GM18909 (cell line): ENCODE results near the gene NSD1.
A peak's percentile ranks its signal among the peaks of the same experiment; 100 is the strongest.
"Not testable (repeated sequence)": the region's sequence is repeated elsewhere in the genome, so short reads cannot be mapped to it uniquely, and the experiment has no call there.

ENCODE experiments used
- ATAC-seq: cut with Tn5 transposase; IDR thresholded peaks from one replicate; pipeline ENCODE4 v1.9.1; 2021; ENCODE audit warnings: mild to moderate bottlenecking; ENCODE audit not compliant: unreplicated experiment, poor library complexity

NSD1 gene

DNA sequence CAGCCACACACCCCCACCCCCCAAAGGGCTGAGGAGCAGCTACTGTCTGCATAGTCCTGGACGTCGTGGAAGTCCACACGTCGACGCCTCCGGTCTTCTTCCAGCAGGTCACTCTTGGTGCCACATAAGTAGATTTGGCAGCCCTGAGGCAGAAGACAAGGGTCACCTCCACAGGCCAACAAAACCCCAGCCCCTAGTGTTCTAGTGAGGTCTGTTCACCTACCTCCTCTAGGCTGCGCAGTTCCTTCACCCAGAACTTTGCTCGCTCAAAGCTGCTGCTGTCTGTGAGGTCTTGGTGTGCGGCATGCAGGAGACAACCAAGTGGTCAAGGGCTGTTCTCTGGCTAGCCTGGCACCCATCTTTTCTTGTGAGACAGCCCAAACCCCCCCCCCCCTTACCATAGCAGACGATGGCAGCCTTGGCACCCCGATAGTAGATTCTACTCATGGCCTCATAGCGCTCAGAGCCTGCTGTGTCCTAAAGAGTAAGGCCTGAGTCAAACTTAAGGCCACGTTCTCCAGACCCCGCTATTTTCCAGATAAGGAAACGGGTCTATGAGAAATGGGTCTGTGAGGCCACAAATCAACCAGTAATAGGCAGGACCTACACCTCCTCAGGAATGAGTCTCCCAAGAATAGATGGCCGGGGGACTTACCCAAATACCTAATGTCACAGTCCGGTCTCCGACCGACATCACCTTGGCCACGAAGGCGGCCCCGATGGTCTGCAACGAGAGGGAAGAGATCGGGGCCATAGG lies 169.0 kb downstream of the NSD1 start:
- ATAC-seq, result no peak

- ATAC-seq, result peak; percentile 72
Observed at GRCh38 chr5:177303121-177303924, 169.8 kb downstream of the NSD1 start, which contains the start of the genes PRELID1 and RAB24. PRELID1 (plus strand) TSS chr5:177303799; CDS start chr5:177303986, 187 bp downstream. RAB24 (minus strand) TSS chr5:177303719; CDS start chr5:177303288, 431 bp downstream.

GRCh38 chr5:177303925-177304391 lies 170.4 kb downstream of the NSD1 start:
- no peak for ATAC-seq

- no peak for ATAC-seq
Observed at GRCh38 chr5:177304392-177305119, 171.0 kb downstream of the NSD1 start.

- not testable (repeated sequence) for ATAC-seq
Observed at GRCh38 chr5:177306103-177306640, 172.6 kb downstream of the NSD1 start.

- ATAC-seq, result no peak
Observed at GRCh38 chr5:177306674-177307543, 173.3 kb downstream of the NSD1 start.

DNA sequence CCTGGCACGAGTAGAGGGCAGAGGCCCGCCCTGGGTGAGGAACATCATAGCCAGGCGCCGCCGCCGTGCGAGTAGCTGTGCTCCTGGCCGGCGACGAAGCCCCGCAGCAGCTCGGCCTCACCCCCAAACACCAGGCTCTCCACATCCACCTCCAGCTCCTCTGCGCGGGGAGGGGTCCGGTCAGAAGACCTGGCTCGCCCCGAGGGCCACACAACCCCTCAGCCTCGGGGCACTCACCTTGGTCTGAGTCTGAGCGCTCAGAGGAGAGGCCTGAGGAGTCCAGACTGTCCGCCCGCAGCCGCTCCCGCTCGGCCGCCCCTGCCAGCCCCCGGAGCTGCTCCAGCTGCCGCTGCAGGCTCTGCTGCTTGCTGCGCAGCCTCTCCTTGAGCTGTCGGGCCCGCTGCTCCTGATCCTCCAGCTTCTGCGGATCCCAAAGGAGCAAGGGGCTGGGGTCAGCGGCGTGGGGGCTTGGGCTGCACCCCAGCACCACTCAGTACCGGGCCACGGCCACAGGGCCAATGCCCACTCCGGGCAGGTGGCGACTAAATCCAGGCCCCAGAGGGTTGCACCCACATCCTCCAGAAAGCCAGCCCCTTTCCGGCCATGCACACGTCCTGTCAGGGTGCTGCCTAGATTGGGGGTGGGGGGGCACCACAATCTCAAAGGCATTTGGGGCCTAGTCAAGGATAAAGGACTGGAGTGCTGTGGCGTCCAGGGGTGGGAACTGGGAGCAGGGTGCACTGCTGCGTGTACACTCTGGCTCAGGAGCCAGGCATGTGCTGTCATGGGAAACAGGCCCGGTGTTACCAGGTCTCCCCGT lies 174.2 kb downstream of the NSD1 start:
- no peak for ATAC-seq

DNA sequence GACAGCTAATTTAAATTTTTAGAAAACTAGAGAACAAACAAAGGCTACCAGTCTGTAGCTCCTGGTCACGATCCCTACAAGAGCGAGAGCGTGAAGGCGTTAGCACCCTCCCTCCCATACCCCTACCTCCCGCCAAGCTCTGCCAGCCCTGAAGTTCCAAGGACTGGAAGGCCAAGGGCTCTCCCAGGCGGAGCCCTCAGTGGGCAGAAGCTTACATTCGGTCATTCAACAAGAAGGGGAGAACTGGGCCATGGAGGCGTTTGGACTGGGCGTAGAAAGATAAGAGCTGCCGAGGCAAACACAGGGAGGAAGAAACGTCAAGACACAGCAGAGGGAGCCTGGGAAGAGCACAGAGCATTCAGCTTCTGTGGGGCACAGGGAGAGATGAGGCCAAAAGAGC lies 175.2 kb downstream of the NSD1 start:
- ATAC-seq, result no peak

DNA sequence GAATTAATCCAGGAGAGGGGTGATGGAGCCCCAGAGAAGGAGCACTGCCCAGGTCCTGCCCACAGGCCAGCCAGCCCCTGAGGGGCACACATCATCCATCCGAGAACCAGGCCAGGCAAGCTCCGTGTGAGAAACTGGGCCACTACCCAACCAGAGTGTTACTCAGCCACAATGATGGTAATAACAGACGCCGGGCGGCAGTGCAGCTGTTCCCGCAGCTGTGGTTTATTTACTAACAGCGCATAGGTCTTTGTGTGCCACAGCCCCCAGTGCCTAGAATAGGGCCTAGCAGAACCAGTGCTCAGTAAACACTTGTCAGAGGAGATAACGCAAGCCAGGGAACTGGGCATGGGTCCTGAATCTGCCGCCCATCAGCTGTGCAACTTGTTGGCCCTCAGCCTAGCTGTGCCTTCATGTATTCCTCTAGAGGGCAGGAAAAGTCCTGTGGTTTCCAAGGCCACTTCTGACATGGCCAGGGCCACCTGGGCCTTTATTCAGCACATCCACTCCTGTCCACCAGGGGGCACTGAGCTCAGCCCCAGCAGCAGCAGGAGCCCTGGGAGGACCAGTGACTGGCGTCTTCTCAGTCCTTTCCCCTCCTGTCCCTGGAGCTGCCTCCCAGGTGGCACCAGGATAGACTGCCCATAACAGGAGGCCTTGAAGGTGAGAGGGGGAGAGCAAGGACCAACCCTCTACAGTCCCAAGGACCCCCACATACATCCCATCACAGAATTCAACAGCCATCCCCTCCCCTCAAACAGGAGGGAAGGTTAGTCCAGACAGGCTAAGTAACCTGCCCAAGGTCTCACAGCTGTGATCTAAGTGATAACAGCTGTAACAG lies 176.0 kb downstream of the NSD1 start:
- ATAC-seq, result no peak

DNA sequence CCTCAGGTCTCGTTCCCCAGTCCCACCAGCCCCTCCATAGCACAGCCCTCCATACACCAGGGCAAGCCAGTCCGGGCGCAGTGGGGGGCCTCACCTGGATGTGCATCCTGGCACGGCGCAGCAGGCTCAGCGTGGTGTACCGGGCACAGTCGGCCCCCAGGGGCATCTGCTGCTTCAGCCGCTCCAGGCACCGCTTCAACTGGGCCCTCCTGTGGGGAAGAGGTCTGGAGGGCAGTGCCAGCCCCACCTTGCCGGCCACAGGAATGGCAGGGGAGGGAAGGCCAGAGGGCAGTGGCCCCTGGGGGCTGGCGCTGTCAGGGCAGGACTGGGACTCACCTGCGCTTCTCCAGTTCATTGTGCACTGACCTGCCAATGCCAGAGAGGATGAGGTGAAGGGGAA lies 176.8 kb downstream of the NSD1 start:
- ATAC-seq, result no peak

DNA sequence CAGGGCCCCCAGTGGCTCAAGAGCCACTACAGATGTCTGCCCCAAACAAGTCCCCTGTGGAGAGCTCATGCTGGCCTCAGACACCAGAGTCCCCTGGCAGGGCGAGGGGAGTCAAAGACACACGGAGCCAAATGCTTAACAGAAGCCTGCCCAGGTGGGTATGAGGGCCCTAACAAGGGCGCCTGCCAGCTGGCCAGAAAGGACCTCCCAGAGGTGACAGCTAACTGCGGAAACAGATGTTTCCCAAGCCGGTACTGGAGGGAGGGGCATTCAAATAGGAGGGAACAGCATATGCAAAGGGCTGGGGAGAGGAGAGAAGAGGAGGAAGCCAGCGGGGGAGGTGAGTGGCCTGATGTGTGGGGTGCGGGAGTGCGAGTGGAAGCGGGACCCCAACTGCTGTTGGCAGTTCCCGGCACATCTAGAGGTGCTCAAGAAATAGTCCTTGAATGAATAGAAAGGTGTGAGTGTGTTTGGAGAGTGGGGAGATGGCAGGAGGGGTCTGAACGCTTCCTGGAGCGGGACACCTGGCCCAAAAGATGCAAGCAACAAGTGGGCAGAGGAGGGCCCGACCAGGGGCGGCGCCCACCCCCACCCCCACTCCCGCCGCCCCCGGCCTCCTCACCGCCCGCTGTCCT lies 177.3 kb downstream of the NSD1 start:
- ATAC-seq, result peak; percentile 30

GRCh38 chr5:177311392-177311722 lies 177.8 kb downstream of the NSD1 start:
- ATAC-seq, result peak; percentile 1

DNA sequence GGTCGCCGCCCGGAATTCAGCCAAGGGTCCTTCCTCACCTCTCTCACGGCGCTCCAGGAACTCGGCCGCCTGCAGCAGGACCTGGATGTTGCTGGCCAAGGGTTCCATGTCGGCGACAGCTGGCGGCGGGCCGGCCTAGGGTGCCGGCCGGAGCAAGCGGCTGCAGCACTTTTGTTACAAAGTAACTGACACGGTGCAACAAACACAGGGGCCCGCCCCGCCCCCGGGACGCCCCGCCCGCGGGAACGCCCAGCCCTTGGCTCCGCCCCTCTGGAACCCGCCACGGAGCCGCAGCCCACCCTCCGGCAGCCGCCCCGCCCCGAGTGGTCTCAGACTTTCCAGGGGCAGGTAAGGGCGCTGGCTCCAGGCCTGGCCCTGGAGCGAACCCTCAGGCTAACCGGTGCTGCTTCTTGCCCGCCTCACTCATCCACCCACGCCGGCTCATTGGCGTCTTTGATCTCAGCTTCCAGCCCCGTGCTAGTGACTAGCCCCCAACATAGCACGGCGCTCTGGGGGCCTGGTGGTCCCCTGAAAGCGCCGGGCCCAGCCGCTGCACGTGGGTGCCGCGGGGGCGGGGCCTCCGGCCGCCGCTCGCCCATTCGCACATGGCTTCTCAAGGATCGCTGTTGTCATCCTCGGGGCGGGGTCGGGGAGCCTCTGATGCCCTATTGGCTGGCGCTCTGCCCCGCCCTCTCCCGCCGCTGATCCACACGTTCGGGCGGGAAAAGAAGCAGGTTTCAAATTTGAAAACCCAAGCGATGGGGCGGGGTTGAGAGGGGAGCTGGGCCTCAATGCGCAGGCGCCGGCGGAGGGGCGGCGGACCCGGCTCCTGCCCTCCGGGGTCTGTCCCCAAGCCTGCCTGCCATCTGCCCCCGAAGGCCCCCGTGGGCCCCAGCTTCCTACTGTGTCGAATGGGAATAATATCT lies 178.4 kb downstream of the NSD1 start, which contains the start of gene MXD3:
TSS of gene MXD3 (minus strand) at position 176 of the 926 bp plus-strand sequence. CDS start at position 108, 68 bp downstream.
- peak; percentile 78 for ATAC-seq

DNA sequence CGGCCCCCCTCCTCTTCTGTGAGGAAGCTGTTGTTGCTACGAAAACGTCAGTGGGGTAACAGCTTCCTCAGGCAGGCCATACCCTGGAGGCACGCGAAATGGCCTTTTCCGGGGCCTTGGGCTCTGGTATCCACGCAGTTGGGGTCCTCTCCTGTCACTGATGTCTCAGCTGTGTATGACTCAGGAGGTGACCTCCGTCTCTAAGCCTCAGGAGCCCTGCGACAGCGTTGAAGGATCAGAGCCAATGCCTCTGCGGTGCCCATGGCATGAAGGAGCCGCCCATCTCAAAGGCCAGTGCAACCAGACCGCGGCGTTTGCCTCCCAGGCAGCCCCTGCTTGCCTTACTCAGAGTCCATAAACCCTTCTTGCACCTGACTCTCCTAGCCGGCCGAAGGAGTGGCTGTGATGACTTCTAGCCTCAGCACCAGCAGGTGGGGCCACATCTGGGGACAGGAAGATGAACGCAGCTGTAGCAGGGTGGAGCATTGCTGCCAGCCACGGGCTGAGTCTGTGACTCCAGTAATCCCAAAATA lies 179.1 kb downstream of the NSD1 start:
- peak; percentile 20 for ATAC-seq

- no peak for ATAC-seq
Observed at GRCh38 chr5:177313561-177314259, 180.1 kb downstream of the NSD1 start.
